Transverse colon (tissue), 4 donors: ENCODE data around the gene RSPH4A.

ENCODE experiments used
- CTCF ChIP-seq, 5 experiments: fragments of 200-600 bp in 3 of 5; fragments of 450-650 bp in 2 of 5; sonication (generic) in 3 of 5; IDR thresholded peaks; 1 replicate in 2 of 5; 2 replicates in 3 of 5; pipeline ENCODE4 v1.5.1; 2016 to 2017; ENCODE audit warnings: antibody characterized with exemption in 5 of 5, inconsistent platforms in 3 of 5, mild to moderate bottlenecking in 2 of 5, moderate library complexity in 1 of 5
- EP300 ChIP-seq: sonication (generic); formaldehyde crosslinking; IDR thresholded peaks from one replicate; pipeline ENCODE4 v1.6.1; 2017; ENCODE audit warnings: antibody characterized with exemption, low read depth
- POLR2A ChIP-seq: fragments of 450-650 bp; IDR thresholded peaks from one replicate; pipeline ENCODE4 v1.6.1; 2016; ENCODE audit warnings: antibody characterized with exemption, mild to moderate bottlenecking, moderate library complexity
- POLR2AphosphoS5 ChIP-seq, 3 donors: sonication (generic); formaldehyde crosslinking; IDR thresholded peaks; one replicate each; pipeline ENCODE4 v1.6.1; 2016; ENCODE audit warnings: antibody characterized with exemption in 3 of 3

GRCh38 chr6:116586276-116586675 lies 30.0 kb upstream of the RSPH4A start:
- TF ChIP-seq CTCF (IDR thresholded peaks at IDR 0.05) (no peak), POLR2AphosphoS5 (IDR thresholded peaks at IDR 0.05) (no peak), POLR2A (no peak), EP300 (no peak)
